A549 treated with DMSO at 1 μM for 4 hours (cell line): ENCODE measurements around the gene TMEM175. TPM values are rescaled to one million over a fixed set of nuclear protein-coding genes. Genes with fewer than 3 reads are reported as not detected.

ENCODE experiments used
- total RNA-seq: library from RNA; stranded (reverse); fragments of 200-300 nt; extraction: Qiagen RNA extraction; gene quantifications from 5 replicates; pipeline ENCODE4 v1.2.3, GENCODE V29; 2022; ENCODE audit warnings: low read depth

TMEM175 gene
- 8.5 to 12.1 TPM (median 9.8 TPM) in 5 replicates for total RNA-seq

GRCh38 chr4:931960-932712 lies at the start of gene TMEM175, which contains the start of gene GAK:
TMEM175 (plus strand) TSS chr4:932460; CDS start chr4:947740, 15,280 bp downstream.
GAK (minus strand) TSS chr4:932316; CDS start chr4:932187, 129 bp downstream.

GRCh38 chr4:973431-974397 lies 41.5 kb downstream of the TMEM175 start, which contains the start of gene DGKQ:
DGKQ (minus strand) TSS chr4:973569; CDS start chr4:973482, 87 bp downstream.

GRCh38 chr4:986879-987623 lies 54.8 kb downstream of the TMEM175 start, which contains the start of gene IDUA:
IDUA (plus strand) TSS chr4:987044; CDS start chr4:987085, 41 bp downstream.

GRCh38 chr4:993111-994029 lies 61.1 kb downstream of the TMEM175 start, which contains the start of gene SLC26A1:
SLC26A1 (minus strand) TSS chr4:993404; CDS start chr4:991703, 1,701 bp downstream.

Other genes starting within 250 kb of the TMEM175 start
- 0.09 to 0.29 TPM (median 0.14 TPM) in 4 of 5 replicates, not detected in the other for gene SLC49A3, start 243.3 kb upstream of the TMEM175 start, total RNA-seq
- 17.8 to 22.8 TPM (median 20.2 TPM) in 5 replicates for gene PCGF3, start 226.6 kb upstream of the TMEM175 start, total RNA-seq
- 0.24 to 0.68 TPM (median 0.55 TPM) in 5 replicates for gene CPLX1, start 106.3 kb upstream of the TMEM175 start, total RNA-seq
- 30.2 to 54.0 TPM (median 45.7 TPM) in 5 replicates for gene GAK, start 144 bp upstream of the TMEM175 start, total RNA-seq
- gene DGKQ, start 41.1 kb downstream of the TMEM175 start, total RNA-seq: 4.9 to 8.2 TPM (median 6.9 TPM) in 5 replicates
- 8.7 to 14.1 TPM (median 12.7 TPM) in 5 replicates for gene IDUA, start 54.6 kb downstream of the TMEM175 start, total RNA-seq
- gene SLC26A1, start 60.9 kb downstream of the TMEM175 start, total RNA-seq: 0.16 to 0.50 TPM (median 0.31 TPM) in 5 replicates
- 18.7 to 25.5 TPM (median 22.0 TPM) in 5 replicates for gene FGFRL1, start 79.2 kb downstream of the TMEM175 start, total RNA-seq
- gene RNF212, start 181.1 kb downstream of the TMEM175 start, total RNA-seq: 1.9 to 2.8 TPM (median 2.7 TPM) in 5 replicates
- 0.12 to 0.54 TPM (median 0.33 TPM) in 4 of 5 replicates, not detected in the other for gene SPON2, start 240.1 kb downstream of the TMEM175 start, total RNA-seq